ENCODE measurements around the gene SUSD4. TPM values are rescaled to one million over a fixed set of nuclear protein-coding genes. Genes with fewer than 3 reads are reported as not detected.

SUSD4 gene
- total and polyA plus RNA-seq, 2 of the 8 experiments (the other 6 are each of a cell fraction or from before 2014, with no cell fraction given) = 3.9 to 5.2 TPM

DNA sequence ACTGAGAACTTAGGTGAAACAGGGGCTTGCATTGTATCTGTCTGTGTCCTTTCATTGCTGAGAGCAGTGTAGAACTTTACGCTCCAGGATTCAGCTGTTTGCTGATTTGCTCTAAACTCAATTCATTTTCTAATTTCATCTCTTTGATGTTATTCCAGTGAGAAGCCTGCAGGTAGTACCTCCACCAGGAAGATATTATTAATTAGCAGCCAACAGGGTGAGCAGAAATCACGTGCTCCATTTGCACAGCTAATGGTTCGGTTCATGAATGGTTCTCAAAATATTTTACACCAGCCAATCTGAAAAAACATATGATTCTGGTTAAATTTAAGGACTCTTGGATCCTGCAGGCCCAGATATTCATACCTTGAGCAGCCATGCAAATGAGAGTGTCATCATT is 52.1 kb downstream of the SUSD4 start:
- Histone ChIP-seq H3K23ac (ENCODE audit: insufficient read length) (no peak overlapping the region), H2AFZ (ENCODE audit: low read length) (no peak overlapping the region), H3K23me2 (ENCODE audit: low read depth, low read length) (no peaks in the 10 kb centered on the region), H3K9me3 (ENCODE audit: insufficient read depth in 2 of 2, low read depth in 1 of 2, low read length in 1 of 2) (no peaks in the 10 kb centered on the region), H3K56ac (replicated peaks; ENCODE audit: insufficient read length, low read depth, low read length) (no peak overlapping the region), H2BK120ac (replicated peaks; ENCODE audit: low read depth, low read length) (no peak overlapping the region), H2BK20ac (ENCODE audit: low read length) (no peak overlapping the region), H3K4me3 (ENCODE audit: extremely low read depth in 1 of 4, insufficient read depth in 2 of 4, low read depth in 3 of 4, low read length in 4 of 4) (no peak overlapping the region), H2BK15ac (ENCODE audit: low read length) (no peak overlapping the region), H3K79me2 (ENCODE audit: control insufficient read depth in 1 of 2, insufficient read depth in 2 of 2, low read length in 2 of 2) (no peaks in the 10 kb centered on the region), H3K4ac (replicated peaks; ENCODE audit: insufficient read length, low read depth, low read length) (no peak overlapping the region), H2BK12ac (ENCODE audit: low read depth, low read length) (no peak overlapping the region), H3K18ac (ENCODE audit: extremely low read depth, low read length) (no peak overlapping the region), H4K5ac (ENCODE audit: insufficient read length, low read depth, low read length) (no peak overlapping the region), H3K27me3 (replicated peaks in 1 of 4; ENCODE audit: control insufficient read depth in 3 of 4, extremely low read depth in 1 of 4, insufficient read depth in 3 of 4, low read length in 3 of 4) (no peaks in the 10 kb centered on the region), H3K36me3 (ENCODE audit: control insufficient read depth in 2 of 4, insufficient read depth in 4 of 4, low read length in 3 of 4) (no peaks in the 10 kb centered on the region), H3K4me1 (replicated peaks in 1 of 4; ENCODE audit: control insufficient read depth in 3 of 4, insufficient read depth in 4 of 4, low read length in 3 of 4) (no peaks in the 10 kb centered on the region), H4K8ac (ENCODE audit: extremely low read depth, insufficient read depth, low read length) (no peak overlapping the region), H3K27ac (ENCODE audit: low read depth, low read length) (no peak overlapping the region), H4K20me1 (replicated peaks in 1 of 2; ENCODE audit: control insufficient read depth in 1 of 2, insufficient read depth in 2 of 2, low read length in 2 of 2) (no peaks in the 10 kb centered on the region), H4K91ac (replicated peaks; ENCODE audit: insufficient read length, low read length) (no peak overlapping the region), H3K79me1 (ENCODE audit: low read depth, low read length) (no peaks in the 10 kb centered on the region), H3K9ac (replicated peaks in 1 of 4; ENCODE audit: extremely low read depth in 1 of 4, low read depth in 3 of 4, low read length in 3 of 4) (no peak overlapping the region), H3K4me2 (ENCODE audit: insufficient read depth in 1 of 2, low read depth in 2 of 2, low read length in 2 of 2) (no peak overlapping the region), H3K14ac (ENCODE audit: insufficient read length) (no peak overlapping the region), H2BK5ac (ENCODE audit: low read depth, low read length) (no peak overlapping the region), H2AK5ac (ENCODE audit: low read depth, low read length) (no peak overlapping the region)
- FAIRE-seq (no peak), DNase-seq (ENCODE audit: low read depth in 1 of 2, low spot score in 2 of 2) (no peak)
- POLR2A ChIA-PET (ENCODE audit: partially characterized antibody) = no interaction called here
- CTCF ChIA-PET (ENCODE audit: partially characterized antibody) = no interaction called here
- 84% methylated on average over 3 of the region's 3 CpGs; no CpG with 5 or more reads in 1 of the 2 experiments for WGBS, 2 experiments (ENCODE audit: extremely low coverage in 1 of 2, insufficient coverage in 1 of 2, insufficient read length in 1 of 2, insufficient replicate concordance in 2 of 2, low coverage in 1 of 2, low lambda C conversion rate in 2 of 2, missing lambda C conversion rate in 1 of 2)
- no peak for TF ChIP-seq EGR1 (IDR thresholded peaks at IDR 0.05; ENCODE audit: borderline replicate concordance, low read depth, low read length)
- TF ChIP-seq USF2 (IDR thresholded peaks at IDR 0.05; ENCODE audit: low read length) = no peak
- no peak for TF ChIP-seq SAP30 (IDR thresholded peaks at IDR 0.05; ENCODE audit: insufficient read depth, insufficient replicate concordance, low read length)
- TF ChIP-seq ZNF274 (IDR thresholded peaks at IDR 0.05; ENCODE audit: borderline replicate concordance, extremely low read depth, low read length) = no peak
- TF ChIP-seq HDAC6 (IDR thresholded peaks at IDR 0.05; ENCODE audit: low read depth, low read length) = no peak
- TF ChIP-seq CHD2 (IDR thresholded peaks at IDR 0.05; ENCODE audit: low read length) = no peak

All from H1 (cell line).